ENCODE results near the gene EIF4B. TPM values are rescaled to one million over a fixed set of nuclear protein-coding genes. Genes with fewer than 3 reads are reported as not detected.

Gene EIF4B
- total RNA-seq, 1 donor from 2014 or later: 436 TPM

DNA sequence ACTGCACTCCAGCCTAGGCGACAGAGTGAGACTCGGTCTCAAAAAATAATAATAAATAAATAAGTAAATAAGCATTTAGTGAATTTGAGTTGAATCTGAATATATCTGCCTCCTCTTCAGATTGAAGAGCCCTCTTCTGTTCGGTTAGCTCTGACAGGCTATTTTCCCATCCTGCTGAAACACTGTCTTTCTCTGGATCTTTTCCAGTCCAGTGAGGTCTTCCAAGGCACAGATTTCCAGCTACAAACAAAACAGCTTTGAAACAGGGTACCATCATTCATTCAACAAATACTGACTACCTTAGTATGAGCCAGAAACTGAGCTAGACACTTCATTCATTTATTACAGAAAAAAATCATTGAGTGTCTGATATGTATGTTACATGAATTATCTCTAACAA lies 80.1 kb downstream of the EIF4B start:
- no peaks in the 10 kb centered on the region for H3K4me1 ChIP-seq
- H3K36me3 ChIP-seq: no peaks in the 10 kb centered on the region
- intact Hi-C loops (cut with DNase I): no loop called here
- H3K27ac ChIP-seq: no peak overlapping the region
- DNase-seq (no peak), ATAC-seq (no peak)
- TF ChIP-seq, protein P1, sequence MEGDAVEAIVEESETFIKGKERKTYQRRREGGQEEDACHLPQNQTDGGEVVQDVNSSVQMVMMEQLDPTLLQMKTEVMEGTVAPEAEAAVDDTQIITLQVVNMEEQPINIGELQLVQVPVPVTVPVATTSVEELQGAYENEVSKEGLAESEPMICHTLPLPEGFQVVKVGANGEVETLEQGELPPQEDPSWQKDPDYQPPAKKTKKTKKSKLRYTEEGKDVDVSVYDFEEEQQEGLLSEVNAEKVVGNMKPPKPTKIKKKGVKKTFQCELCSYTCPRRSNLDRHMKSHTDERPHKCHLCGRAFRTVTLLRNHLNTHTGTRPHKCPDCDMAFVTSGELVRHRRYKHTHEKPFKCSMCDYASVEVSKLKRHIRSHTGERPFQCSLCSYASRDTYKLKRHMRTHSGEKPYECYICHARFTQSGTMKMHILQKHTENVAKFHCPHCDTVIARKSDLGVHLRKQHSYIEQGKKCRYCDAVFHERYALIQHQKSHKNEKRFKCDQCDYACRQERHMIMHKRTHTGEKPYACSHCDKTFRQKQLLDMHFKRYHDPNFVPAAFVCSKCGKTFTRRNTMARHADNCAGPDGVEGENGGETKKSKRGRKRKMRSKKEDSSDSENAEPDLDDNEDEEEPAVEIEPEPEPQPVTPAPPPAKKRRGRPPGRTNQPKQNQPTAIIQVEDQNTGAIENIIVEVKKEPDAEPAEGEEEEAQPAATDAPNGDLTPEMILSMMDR (IDR thresholded peaks at IDR 0.05): no peak
- H3K27me3 ChIP-seq: no peaks in the 10 kb centered on the region
- H3K9me3 ChIP-seq: no peaks in the 10 kb centered on the region
- H3K4me3 ChIP-seq: no peak overlapping the region

DNA sequence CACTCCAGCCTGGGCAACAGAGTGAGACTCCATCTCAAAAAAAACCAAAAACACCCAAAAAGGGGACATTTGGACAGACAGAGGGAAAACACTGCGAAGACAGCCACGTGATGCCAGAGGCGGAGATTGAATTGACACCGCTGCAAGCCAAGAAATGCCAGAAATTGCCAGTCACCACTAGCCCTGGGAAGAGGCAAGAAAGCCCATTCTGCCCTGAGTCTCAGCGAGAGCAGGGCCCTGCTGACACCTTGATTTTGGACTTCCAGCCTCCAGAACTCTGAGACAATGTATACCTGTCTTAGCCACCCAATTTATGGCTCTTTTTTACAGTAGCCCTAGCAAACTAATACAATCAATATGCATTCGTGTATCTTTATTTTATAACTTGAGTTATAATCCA lies 83.8 kb downstream of the EIF4B start:
- Histone ChIP-seq H3K27ac (no peak overlapping the region), H3K4me3 (no peak overlapping the region), H3K36me3 (no peaks in the 10 kb centered on the region), H3K4me1 (no peaks in the 10 kb centered on the region), H3K9me3 (no peaks in the 10 kb centered on the region), H3K27me3 (no peaks in the 10 kb centered on the region)
- TF ChIP-seq, protein P1 (IDR thresholded peaks at IDR 0.05): no peak
- no peak for ATAC-seq
- no peak for DNase-seq
- intact Hi-C loops (cut with DNase I): no loop called here

DNA sequence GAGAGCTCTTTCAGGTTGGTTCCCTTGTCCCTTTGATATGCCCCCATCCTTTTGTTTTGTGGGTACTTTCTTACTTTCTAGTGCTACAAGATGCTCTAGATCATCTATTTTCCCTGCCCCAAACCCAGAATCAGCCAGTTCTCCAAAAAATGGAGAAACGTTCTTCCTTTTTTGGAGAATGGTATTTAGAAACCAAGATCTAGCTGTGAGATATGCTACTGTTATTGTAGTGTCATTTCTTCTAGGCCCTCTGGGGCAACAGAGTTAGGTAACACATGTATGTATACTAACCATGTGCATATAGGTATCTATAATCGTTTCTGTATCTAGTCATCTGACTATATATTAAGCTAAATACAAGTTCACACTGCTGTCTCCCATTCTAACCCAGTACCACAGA lies 84.3 kb downstream of the EIF4B start:
- no peak for DNase-seq
- H3K27me3 ChIP-seq: no peaks in the 10 kb centered on the region
- ATAC-seq: no peak
- no peak overlapping the region for H3K27ac ChIP-seq
- H3K4me3 ChIP-seq: no peak overlapping the region
- no peaks in the 10 kb centered on the region for H3K9me3 ChIP-seq
- no peaks in the 10 kb centered on the region for H3K4me1 ChIP-seq
- no peaks in the 10 kb centered on the region for H3K36me3 ChIP-seq
- TF ChIP-seq, protein P1 (IDR thresholded peaks at IDR 0.05): no peak
- intact Hi-C loops (cut with DNase I): no loop called here

DNA sequence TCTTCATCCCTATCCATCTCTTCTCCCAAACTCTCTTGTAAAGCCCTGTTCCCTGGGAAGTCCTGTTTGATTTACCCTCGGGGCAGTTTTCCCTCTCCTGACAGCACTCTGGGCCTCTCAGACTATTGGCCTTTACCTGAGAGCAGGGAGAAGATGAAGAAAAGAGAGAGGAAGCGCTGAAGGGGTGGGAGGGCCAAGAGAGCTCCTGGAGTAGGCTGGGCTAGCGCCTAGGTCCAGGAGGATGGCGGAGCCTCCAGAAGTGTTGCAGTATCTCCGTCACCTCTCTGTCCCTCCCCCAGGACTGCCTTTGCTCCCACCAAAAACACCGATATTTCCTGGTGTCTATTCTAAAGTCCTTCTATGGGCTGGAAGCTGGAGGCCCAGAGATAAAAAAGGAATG lies 85.5 kb downstream of the EIF4B start:
- Histone ChIP-seq H3K4me1 (peaks cover 10% of the 10 kb centered on the region), H3K9me3 (no peaks in the 10 kb centered on the region), H3K27ac (no peak overlapping the region), H3K36me3 (no peaks in the 10 kb centered on the region), H3K4me3 (no peak overlapping the region), H3K27me3 (no peaks in the 10 kb centered on the region)
- intact Hi-C loops (cut with DNase I): no loop called here
- TF ChIP-seq, protein P1 (IDR thresholded peaks at IDR 0.05): no peak
- DNase-seq: no peak
- ATAC-seq: no peak

Small RNA genes within 50 kb of the gene (microRNA-seq; reads per million reads assigned to microRNA genes)
- gene MIR6757 (ENCODE audit: borderline microRNAs expressed): 0.83 reads per million

Other genes with a start within 250 kb of the EIF4B start
- gene KRT76, start 229.1 kb upstream of the EIF4B start, total RNA-seq: not detected
- gene KRT3, start 210.3 kb upstream of the EIF4B start, total RNA-seq: not detected
- 6.8 TPM for gene KRT4, start 192.3 kb upstream of the EIF4B start, total RNA-seq
- 5.4 TPM for gene KRT79, start 172.1 kb upstream of the EIF4B start, total RNA-seq
- not detected for gene KRT78, start 157.5 kb upstream of the EIF4B start, total RNA-seq
- 223 TPM for gene KRT8, start 101.4 kb upstream of the EIF4B start, total RNA-seq
- gene KRT18, start 57.3 kb upstream of the EIF4B start, total RNA-seq: 255 TPM
- gene TNS2, start 43.6 kb downstream of the EIF4B start, total RNA-seq: 232 TPM
- gene SPRYD3, start 72.9 kb downstream of the EIF4B start, total RNA-seq: 50.4 TPM
- gene IGFBP6, start 91.2 kb downstream of the EIF4B start, total RNA-seq: 34.6 TPM
- not detected for gene SOAT2, start 97.0 kb downstream of the EIF4B start, total RNA-seq
- 46.8 TPM for gene ZNF740, start 174.3 kb downstream of the EIF4B start, total RNA-seq
- 41.7 TPM for gene CSAD, start 174.5 kb downstream of the EIF4B start, total RNA-seq
- 7.7 TPM for gene ITGB7, start 200.8 kb downstream of the EIF4B start, total RNA-seq
- 23.8 TPM for gene RARG, start 225.8 kb downstream of the EIF4B start, total RNA-seq

Data from upper lobe of right lung (tissue), 1 donor.